ENCODE data around the gene MCC.

Gene MCC

DNA sequence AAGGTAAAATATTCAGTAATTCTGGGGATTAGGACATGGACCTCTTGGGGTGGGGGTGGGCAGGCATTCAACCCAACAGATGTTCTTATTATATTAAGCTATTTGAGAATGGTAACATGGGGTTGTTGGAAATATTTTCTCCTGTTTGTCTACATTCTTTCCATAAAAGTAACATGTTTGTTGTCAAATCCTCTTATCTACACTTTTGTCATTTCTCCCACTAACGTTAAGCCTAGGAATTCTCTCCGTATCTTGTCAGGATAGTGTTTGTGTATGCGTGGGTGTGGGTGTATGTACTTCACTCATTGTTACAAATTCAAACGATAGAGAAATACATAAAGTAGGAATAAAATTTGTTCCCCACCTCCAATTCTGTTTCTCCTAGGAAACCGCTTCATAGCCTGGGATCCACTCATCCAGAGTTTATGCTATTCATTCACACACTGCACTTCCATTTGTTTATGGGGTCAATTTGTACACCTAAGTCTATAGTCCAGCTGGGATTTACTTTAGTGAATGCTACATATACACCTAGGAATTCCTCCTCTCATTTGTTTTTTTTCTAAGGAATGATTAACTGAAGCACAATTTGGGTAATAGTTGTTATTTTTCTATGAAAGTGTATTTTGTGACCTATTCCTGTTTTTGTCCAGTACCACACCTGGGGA, 294.8 kb downstream of the MCC start:
- FAIRE-seq = no peak

- no peak for FAIRE-seq
Measured at GRCh38 chr5:113192541-113192940, 295.7 kb downstream of the MCC start.

DNA sequence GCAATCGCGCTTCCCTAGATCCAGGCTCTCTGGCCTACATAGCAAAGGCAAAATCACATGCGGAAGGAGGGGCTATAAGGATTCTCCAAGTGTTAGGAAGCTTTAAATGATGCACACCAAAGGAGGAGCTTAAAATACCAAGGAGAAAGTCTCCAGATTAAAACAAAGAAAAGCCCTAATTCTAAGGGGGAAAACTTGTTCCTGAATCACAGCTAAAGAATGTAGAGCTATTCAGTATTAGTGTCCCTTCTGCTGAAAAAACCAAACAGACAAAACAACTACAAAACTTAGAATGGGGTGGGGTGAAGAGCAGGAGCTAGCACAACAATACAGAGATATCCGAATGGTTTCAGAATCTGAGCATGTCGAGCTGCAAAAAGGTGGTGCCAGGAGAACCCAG, 297.9 kb downstream of the MCC start:
- no peak for FAIRE-seq

- FAIRE-seq = no peak
Measured at GRCh38 chr5:113189291-113189690, 299.0 kb downstream of the MCC start.

GRCh38 chr5:113188436-113188835, 299.8 kb downstream of the MCC start:
- no peak for FAIRE-seq

- FAIRE-seq = no peak
Measured at GRCh38 chr5:113187906-113188305, 300.3 kb downstream of the MCC start.

GRCh38 chr5:113186061-113186460, 302.2 kb downstream of the MCC start:
- FAIRE-seq = no peak

- FAIRE-seq = no peak
Measured at GRCh38 chr5:113183694-113184093, 304.6 kb downstream of the MCC start.

DNA sequence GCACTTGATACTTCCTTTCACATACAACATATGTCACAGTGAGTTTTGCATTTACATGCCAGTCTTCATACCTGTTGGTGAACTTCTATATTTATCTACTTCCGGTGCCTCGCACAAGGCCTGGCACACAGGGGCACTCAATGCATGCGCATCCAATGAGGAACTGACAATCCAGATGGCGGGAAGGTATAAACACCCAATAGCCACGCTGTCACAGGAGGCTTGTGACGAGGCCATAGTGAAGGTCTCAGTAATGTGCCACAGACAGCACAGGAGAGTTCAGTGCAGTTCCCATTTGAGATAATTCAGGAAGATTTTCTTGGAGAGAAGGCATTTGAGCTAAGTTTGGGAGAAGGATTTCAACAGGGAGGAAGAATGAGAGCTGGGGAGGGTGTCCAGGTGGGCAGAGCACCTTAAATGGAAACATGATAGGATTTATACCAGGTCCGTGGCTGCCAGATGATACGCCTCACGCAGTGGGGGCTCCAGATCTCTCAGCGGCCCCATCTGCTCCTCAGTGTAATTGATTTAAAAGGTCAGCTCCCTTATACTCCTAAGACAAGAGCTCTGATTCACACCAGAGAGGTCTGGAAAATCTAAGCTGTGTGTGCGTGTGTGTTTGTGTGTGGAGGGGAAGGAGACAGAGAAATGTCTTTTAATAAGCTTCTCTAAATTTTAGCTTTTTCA, 305.5 kb downstream of the MCC start:
- no peak for FAIRE-seq

DNA sequence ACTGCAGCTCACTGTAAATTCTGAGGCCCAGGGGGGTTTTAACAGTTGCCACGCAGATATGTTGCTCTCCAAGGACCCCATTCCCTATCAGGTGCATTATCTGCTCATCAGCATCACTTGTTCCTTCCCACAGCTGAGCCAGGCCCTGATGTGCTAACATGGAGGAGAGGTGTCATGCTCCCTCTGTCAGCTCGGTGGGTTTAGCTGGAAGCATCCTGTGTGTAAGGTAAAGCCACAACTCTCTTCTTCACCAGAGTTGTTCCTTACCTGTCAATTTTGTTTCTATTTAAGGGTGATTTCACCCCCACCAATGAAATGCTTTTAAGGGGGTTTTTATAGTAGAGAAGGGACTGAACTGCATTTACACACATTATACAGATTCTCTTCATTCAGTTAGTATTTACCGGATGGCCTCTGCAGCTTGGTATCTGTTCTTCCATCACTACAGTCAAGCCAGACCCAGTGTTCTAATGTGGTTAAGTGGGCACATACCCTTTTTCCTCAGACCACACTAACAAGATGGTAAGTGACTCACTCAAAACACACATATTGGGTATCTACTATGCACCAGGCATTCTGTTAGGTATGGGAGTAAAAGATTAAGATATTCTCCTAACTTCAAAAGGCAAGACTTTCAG, 306.3 kb downstream of the MCC start:
- FAIRE-seq = no peak

GRCh38 chr5:113181409-113181808, 306.8 kb downstream of the MCC start:
- FAIRE-seq = no peak

DNA sequence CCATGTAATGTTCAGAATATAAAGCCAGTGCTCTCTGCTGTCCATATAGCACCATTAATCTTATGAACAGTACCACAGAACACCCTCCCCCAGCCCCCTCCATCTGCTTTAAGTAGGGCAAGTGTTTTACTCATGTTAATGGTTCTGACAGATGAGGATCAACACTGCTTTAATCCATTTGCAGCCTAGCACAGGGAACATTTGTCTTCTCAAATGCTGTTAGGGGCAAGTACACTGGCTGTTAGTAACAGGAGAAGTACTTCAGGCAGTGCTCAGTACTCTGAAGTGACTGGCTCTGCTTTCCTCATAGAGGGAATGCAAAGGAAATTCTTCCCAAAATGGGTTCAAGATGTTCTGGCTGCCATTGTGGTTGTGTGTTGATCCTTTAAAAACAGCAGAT, 309.1 kb downstream of the MCC start:
- FAIRE-seq = no peak

GRCh38 chr5:113178073-113178779, 310.0 kb downstream of the MCC start:
- FAIRE-seq = no peak

GRCh38 chr5:113177225-113177624, 311.0 kb downstream of the MCC start:
- FAIRE-seq = no peak

- FAIRE-seq = no peak
Measured at GRCh38 chr5:113176734-113177133, 311.5 kb downstream of the MCC start.

- no peak for FAIRE-seq
Measured at GRCh38 chr5:113176196-113176595, 312.1 kb downstream of the MCC start.

- no peak for FAIRE-seq
Measured at GRCh38 chr5:113172231-113172826, 315.9 kb downstream of the MCC start.

- no peak for FAIRE-seq
Measured at GRCh38 chr5:113171520-113171919, 316.7 kb downstream of the MCC start.

DNA sequence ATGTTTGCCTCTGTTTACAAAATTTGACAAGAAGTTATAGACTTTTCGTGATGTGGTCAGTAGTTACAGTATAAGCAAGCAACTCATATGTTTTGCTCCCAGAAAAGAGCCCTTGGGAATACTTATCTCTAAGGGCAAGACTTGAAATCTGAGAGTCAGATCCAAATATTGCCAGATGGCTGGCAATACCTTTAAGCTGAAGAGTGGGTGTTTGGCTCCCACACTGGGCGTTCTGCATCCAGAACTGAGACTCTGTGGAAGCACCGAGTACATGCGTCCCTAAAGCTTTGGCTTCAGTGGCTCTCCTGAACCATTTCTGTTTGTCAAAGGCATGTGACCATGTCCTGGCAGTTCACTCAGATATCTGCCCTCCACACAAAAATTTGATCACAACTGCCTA, 317.5 kb downstream of the MCC start:
- FAIRE-seq = no peak

DNA sequence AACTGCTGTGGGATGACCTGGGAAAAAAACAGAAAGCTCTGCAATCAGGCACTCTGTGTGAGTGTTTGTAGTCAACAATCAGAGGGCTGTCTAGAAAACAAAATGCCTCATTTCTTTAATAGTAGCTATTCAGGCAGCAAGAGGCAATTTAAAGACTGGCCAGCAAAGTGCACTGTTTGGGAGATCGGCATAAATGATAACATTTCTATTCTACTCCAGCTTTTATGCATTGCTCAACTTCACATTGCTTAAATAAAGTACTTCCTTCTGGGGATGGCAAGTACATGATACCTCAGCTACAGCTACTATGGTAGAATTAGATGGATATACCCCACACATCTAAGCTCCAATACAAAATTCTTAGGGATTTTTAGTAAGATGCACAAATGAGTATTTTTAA, 318.5 kb downstream of the MCC start:
- FAIRE-seq = no peak

DNA sequence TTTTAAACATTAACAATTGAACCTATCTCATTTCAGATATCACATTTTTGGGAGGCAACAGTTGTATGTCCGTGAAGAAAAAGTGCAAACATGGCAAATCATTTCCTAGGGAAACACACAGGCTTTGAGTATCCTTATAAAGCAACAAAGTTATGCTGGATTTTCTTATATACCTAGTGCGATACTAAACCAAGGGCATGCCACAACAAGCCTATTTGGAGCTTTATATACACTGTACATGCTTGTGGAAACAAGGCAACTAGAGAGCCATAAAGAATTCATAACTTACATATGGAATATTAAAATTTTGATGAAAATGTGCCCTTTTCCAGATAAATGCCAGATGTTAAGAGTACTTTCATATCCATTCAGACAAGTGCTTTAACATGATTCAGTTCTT, 320.3 kb downstream of the MCC start:
- no peak for FAIRE-seq

- no peak for FAIRE-seq
Measured at GRCh38 chr5:113166852-113167366, 321.3 kb downstream of the MCC start.

- no peak for FAIRE-seq
Measured at GRCh38 chr5:113166261-113166660, 322.0 kb downstream of the MCC start.

Measured in A204.1 (cell line).